NCI-H1048 (cell line): Measurements from ENCODE around the gene PLPP7.

Experiments used
- DNase-seq: peaks from one replicate; lab custom pipeline; 2025; lab: John Stamatoyannopoulos, UW

The PLPP7 gene

DNA sequence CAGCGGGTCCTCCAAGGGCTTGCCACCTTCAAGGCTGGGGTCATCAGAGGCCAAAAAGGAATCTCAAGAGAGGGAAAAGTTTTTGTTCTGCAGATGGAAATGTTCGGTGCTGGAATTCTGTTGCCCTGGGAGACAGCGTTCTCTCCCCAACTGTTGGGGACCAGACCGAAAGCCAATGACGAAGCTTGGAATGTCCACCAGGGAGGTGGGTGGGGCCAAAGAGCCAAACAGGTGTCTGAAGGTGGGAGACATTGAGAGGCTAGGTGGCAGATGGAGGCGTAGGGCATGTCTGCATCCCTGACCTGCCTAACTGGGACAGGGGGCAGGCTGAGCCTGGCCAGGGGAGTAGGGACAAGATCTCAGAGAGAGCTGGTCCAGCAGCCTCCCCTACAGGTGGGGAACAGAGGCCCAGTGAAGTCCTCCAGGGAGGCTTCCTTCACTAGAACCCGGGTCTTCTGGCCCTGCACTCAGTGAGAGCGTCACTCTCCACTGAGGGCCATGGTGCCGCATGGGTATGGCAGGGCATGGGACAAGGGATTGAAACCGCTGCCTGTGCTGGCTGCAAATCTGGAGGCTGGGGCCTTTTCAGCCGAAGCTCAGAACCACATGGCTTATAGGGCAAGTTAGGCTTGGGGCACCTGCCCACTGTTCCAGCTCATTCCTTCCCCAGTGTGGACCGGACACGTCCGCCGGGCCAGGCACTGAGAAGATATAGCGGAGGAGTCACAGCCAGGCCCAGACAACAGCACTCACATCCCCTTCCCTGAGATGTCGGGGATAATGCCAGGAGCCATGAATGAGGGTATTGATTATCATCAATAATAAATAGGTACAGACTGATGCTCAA is 8.2 kb upstream of the PLPP7 start:
- DNase-seq = no peak

DNA sequence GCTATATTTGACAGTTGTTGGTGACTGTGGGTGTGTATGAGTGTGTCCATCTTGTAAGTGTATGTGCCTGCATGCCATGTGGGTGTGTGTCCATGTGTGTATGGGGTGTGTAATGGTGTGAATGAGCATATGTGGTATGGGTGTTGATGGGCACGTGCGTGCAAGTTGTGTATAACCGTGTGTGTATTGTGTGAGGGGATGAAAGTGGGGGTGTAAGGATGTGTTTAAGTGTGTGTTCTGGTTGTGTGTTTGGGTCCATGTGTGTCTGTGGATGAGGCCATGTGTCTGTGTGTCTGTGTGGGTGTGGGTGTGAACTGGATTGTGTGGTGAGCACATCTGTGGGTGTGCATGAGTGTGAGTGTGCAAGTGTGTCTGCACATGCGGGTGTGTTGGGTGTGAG is 7.3 kb upstream of the PLPP7 start:
- no peak for DNase-seq

DNA sequence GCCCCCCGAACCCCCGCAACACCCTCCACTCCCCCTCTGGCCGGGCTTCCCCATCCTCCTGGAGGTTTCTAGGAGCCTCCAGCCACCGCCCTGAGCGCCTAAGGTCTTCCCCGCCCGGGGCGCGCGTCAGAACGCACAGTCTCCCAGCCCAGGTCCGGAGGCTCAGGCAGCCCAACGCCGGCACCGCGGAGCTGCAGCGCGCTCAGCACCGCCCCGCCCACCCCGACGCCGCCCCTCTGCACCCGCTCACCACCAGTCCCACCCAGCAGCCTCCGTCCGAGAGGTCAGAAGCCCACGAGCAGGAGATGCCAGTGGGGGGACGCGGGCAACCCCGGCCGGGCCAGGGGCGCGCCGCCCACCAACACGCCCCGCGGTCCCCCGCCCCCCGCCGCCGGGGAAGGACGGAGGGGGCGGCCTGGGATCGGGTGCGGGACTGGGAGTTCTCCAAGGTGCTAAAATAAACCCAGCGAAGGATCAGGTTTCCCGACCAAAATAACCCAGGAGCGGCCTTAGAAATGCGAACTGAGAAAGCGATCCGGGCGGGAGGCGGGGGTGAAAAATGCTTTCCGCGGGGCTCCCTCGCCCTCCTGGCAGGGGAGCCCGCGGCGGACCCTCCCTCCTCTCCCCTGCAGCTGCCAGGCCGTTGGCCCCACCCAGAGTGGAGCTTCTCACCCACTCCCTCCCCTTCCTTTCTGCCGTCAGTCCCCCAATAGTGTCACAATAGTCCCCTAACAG is 6.7 kb upstream of the PLPP7 start:
- DNase-seq = no peak

DNA sequence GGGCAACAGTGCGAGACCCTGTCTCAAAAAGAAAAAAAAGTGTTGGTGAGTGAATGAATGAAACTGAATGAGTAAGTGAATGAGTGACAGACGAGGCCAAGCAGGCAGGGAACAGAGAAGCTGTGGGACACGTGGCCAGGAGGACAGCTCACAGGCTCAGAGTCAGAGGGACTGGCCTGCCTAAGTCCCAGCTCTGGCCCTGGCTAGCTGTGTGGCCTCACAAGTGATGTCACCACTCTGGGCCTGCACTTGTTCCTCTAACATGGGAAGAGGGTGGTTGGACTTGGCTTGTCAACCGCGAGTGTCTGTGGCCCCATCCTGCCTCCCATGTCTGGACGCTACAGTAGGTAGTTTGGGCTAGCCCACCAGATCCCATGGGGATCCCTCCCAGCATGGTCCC is 4.7 kb upstream of the PLPP7 start:
- no peak for DNase-seq

DNA sequence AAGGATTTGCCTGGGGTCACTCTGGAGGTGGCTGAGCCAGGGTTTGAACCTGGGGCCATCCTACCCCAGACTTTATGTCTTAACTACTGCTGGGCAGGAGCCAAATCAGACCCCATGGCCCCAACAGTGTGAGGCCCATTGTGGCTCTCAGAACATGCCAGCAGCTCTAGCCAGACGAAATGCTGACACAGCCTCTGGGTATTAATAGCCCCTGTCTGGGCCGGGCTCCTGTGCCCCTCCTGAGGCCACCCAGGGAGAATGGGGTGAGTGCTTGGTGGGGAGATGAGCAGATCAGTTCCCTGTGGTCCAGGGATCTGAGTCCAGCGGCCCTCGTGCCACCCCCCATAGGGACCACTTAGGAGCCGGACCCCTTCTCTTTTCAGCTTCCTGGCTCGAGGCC is 2.2 kb upstream of the PLPP7 start:
- DNase-seq = no peak

DNA sequence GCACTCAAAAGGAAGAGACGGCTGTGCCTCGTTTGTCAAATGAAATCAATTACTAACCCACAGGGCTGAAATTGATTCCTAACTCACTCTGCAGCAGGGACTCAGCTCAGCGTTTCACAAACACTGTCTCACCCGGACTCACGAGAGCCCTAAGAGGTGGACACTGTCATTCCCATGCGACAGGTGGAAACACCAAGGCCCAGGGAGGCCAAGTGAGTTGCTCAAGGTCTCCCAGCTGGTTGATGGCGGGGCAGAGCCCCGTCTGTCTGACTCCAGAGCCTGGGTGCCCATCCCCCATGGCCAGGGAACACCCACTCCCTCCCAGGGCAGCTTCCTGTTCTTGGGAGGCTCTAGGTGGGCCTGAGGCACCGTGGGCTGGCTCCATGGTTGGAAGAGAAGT is 1.3 kb upstream of the PLPP7 start:
- no peak for DNase-seq

DNA sequence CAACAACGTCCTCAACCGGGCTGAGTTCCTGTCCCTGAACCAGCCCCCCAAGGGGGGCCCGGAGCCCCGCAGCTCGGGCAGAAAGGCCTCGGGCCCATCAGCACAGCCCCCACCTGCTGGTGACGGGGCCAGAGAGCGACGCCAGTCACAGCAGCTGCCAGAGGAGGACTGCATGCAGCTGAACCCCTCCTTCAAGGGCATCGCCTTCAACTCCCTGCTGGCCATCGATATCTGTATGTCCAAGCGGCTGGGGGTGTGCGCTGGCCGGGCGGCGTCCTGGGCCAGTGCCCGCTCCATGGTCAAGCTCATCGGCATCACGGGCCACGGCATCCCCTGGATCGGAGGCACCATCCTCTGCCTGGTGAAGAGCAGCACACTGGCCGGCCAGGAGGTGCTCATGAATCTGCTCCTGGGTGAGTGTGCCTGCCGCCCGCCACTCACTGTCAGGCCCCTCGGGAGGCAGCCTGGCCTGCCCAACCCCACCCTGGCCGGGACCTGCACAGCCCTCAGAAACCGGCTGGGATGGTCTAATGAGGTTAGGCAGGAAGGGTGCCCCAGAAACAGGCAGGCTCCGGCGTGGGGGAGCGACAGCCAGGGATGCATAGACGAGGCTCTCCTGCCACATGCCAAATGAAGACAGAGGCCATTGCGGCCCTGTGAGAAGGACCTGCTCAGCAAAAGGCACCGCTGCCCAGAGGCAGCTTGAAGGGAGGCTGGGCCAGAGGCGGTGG is 678 bp downstream of the PLPP7 start:
- DNase-seq = no peak

DNA sequence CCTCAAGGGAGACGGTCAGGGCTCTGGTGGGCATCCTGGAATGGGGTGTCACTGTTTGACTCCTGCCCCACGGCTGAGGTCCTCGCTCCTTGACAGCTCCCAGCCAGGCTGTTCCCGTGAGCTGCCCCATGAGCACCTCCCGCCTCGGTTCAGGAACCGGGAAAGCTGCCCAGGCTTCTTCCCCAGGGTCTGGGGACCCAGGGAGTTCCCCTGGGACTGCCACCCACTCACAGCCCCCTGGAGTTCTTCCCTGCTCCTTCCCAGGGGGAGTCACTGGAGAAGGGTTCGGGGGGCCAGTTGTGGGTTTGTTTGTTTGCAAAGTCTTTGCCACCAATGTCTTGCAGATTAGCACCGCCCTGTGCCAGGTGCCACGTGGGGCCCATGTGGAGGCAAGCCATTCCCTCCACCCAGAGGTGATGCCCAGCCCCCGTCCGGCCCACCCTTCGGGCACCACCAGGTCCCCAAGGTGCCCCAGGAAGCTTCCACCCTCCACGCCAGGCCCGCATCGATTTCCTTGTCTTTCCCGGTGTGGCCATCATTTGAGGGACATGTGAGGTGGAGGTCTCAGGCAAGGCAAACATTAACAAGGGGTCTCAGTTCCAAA is 1.3 kb downstream of the PLPP7 start:
- no peak for DNase-seq

DNA sequence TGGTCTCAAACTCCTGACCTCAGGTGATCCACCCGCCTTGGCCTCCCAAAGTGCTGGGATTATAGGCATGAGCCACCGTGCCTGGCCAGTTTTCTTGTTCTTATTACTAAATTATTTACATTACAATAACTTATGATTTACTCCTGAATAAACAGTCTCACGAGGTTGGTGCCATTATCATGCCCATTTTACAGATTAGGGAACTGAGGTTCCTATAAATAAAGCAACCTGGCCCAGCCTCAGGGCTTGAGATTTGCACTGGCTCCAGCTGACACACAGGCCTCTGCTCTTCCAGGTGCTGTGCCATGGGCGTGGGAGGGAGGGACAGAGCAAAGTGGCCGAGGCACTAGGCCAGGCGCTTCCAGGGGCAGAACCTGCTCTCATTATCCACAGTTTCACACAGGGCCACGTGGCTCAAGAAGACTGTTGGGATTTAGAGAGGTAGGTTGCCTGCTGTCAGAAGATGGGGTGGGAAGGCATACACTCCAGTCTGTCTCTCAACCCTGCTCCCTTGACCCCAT is 2.3 kb downstream of the PLPP7 start:
- no peak for DNase-seq

DNA sequence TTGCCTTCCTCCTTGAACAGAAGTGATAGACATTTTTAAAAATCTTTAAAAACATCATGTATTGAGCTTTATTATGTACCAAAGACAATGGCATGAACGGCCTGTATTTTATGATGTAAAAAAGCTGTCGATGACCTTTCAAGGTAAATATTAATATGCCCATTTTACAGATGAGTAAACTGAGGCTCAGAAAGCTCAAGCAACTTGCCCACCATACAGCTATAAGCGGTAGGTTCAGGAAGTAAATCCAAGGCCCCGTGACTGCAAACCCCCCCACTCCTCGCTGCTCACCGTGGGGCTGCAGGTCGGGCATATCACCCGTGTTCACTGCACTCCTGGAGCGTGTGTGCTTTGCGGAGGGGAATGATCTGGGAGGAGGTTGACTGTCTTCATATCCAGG is 3.4 kb downstream of the PLPP7 start:
- DNase-seq = no peak

DNA sequence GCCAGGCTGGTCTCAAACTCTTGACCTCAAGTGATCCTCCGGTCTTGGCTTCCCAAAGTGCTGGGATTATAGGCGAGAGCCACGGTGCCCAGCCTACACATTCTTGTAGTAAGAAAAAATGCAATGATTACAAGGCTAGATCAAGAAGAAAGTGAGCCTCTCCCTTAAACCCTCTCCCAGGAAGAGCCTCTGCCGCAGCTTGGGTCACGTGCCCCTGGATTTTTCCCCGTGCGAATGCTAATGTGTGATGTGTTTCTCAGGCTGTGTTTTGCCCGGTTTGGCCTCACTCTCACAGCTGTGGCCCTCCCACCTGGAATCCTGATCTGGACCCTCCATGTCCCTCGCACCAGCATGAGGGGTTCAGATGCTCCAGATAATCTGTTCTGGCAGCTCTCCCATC is 6.9 kb downstream of the PLPP7 start:
- DNase-seq = no peak

DNA sequence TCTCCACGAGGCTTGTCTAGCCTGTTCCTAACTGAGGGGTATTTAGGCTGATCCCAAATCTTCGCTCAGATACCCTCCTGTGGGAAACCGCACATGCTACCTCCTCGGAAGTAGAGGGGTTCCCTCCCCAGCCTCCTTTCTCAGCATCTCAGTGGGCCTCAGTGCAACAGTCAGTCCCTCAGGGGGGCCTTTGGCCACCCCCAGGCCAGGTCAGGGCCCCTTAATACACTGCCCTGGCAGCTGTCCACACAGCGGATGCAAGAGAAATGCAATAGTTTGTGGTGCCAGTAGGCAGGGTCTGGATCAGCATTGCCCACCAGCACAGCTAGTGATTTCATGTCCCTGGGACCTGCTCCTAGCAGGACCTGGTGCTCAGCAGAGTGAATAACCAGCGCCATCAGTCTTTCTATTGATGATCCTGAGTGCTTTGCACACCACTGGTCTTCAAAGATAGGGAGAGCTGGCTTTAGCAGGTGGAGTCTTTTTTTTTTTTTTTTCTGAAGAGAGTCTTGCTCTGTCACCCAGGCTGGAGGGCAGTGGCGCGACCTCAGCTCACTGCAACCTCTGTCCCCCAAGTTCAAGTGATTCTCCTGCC is 7.5 kb downstream of the PLPP7 start:
- no peak for DNase-seq

DNA sequence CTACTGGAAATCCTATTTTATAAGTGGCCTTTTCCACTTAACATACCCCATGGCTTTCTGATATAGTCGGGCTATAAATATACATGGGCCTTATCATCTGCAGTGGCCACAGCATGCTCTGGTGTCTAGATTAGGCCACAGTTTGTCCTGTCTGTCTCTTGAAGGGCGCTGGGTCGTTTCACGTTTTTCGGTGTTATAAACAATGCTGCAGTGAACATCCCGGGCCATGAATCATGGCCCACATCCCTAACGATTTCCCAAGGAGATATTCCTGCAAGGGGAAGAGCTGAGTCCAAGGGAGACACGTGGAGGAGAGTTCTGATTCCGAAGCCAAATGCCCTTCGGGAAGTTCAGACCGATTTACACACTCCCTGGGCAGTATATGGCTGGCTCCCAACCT is 8.4 kb downstream of the PLPP7 start:
- DNase-seq = no peak

DNA sequence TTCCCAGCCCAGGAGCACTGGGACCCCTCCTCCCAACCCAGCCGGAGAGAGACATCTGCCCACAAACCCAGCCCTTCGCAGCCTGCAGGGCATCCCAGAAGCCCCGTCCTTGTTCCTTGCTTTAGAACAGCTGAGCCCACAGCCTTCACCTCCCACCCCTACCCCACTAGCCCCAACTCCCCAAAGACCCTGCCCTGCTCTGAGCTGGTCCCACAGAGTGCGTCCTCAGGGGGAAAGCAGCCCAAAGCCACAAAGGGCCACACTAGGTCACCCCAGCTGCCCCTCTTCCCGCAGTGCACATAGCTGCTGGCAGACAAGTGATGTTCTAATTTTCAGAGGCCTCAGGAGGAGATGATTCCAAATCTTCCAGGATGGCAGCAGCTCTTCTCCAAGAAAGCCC is 8.8 kb downstream of the PLPP7 start:
- no peak for DNase-seq

DNA sequence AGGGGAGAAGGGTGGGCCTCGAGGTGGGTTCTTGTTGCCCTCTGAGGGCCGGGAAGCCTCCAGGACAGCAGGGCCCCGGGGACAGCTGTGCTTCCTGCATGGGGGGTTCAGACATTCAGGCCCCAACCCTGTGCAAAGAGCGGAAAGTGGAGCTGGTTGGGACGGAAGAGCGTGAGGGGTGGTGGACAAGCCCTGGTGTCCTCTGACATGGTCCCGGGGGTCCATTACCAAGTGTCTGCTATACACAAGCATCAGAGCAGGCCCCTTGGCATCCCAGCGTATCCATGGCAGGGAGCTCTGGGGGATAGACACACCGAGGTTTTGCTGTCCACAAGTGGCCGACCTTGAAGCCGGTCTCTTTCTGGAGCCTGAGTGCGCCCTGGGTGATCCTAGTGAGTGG is 9.3 kb downstream of the PLPP7 start:
- no peak for DNase-seq

DNA sequence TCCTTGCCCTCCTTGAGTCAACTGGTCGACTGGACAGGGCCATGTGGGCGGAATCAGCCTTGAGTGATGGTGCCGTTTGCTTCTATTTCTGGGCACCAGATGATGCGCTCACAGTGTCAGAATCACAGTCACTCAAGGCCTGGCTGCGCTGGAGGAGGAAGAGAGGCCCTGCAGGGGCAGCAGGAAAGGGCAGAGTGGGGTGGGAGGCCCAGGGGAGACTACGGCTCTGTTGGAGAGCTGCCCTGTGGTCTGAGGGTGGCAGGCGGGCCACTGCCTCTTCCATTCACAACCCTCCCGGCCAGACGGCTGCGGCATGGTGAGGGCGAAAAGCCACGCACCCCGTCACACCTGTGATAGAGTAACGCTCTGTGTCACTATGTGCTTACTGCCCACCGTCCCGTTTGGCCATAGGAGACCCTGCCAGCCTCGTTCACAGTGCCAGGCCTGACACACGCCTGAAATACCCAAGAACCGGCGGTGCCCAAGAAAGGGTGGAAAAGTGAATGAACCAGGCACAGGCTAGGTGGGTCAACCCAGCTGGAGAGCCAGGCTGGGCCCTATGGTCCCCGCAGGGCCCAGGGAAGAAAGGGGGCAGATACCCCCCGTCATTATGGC is 9.9 kb downstream of the PLPP7 start:
- no peak for DNase-seq

DNA sequence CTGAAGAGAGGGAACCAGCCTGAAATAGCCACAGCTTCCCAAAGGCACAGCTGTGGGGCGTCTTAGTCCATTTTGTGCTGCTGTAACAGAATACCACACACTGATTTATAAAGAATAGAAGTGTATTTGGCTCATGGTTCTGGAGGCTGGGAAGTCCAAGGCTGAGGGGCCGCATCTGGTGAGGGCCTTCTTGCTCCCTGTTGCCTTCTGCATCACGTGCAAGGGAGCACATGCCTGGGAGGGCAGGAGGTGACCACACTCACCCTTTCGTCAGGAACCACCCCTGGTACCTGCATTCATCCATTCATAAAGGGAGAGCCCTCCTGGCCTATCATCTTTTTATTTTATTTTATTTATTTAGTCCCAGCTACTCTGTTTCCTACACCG is 10.4 kb downstream of the PLPP7 start:
- DNase-seq = no peak

DNA sequence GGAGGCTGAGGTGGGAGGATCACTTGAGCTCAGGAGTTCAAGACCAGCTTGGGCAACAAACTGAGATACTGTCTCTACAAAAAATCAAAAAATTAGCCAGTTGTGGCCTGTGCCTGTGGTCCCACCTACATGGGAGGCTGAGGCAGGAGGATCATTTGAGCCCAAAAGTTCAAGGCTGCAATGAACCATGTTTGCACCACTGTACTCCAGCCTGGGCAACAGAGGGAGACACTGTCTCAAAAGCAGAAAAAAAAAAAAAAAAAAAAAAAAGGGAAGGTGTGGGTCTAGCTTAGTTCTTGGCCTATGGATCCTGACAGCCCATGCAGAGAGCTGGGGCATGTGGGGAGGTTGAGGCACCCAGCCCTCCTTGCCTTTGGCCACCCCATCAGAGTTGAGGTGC is 10.9 kb downstream of the PLPP7 start:
- DNase-seq = no peak

DNA sequence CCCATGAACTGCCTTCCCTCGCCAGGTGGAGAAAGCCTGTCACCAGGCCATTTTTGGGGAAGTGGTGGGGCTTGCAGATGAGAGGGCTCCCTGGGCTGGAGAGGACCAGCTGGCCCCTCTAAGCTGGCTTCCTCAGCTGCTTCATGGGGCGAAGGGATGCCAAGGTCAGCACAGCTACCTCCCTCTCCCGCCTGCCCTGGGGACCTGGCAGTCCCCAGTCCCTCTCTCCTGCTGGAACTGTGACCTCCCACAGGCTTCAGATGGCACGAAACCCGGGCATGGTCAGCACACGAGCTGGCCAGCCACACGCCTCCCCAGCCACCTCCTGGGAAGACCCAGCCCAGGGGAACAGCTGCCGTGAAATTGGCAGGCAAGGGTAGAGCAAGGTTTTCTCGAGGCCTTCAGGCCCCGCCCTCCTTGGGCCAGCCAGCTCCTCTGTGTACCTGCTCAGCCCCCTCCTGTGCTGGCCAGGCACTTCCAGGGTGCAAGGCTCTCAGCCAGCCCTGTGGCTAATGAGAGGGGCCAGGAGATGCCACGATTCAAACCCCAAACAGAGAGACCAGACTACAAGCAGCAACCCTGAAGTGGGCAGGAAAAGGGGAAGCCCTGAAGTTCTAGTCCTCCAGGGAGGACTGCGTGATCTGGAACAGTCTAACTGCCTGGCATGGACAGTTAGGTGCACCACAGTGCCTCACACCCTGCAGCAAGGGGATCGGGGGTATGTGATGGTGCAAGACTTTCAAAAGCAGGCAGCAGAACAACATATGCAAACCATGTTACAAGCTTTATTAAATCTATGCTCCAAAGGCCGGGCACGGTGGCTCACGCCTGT is 12.9 kb downstream of the PLPP7 start:
- DNase-seq = no peak
